ENCODE results near the gene IZUMO1R. TPM values are rescaled to one million over a fixed set of nuclear protein-coding genes. Genes with fewer than 3 reads are reported as not detected.

IZUMO1R gene
- total RNA-seq, 4 donors from 2014 or later, result 0.59 TPM; not detected in 3

- no peak overlapping the region for H3K4me3 ChIP-seq
- 40 to 51% methylated on average over 5 of the region's 5 CpGs for WGBS, 2 donors
- TF ChIP-seq CTCF (IDR thresholded peaks at IDR 0.05) (no peak), EP300 (IDR thresholded peaks at IDR 0.05) (no peak)
- H3K36me3 ChIP-seq, result no peaks in the 10 kb centered on the region
- no peaks in the 10 kb centered on the region for H3K27me3 ChIP-seq
- H3K4me1 ChIP-seq, result peaks cover 0 to 8% (median 0%) of the 10 kb centered on the region in 4 donors
- no peak overlapping the region for H3K27ac ChIP-seq
- no peaks in the 10 kb centered on the region for H3K9me3 ChIP-seq
- DNase-seq (ENCODE audit: low spot score in 2 of 2), result no peak
Observed at GRCh38 chr11:94310191-94310875, 6.0 kb downstream of the IZUMO1R start.

GRCh38 chr11:94312339-94312738 is 8.0 kb downstream of the IZUMO1R start:
- H3K9me3 ChIP-seq, result no peaks in the 10 kb centered on the region
- H3K27ac ChIP-seq, result no peak overlapping the region
- no peaks in the 10 kb centered on the region for H3K36me3 ChIP-seq
- H3K4me3 ChIP-seq, result no peak overlapping the region
- TF ChIP-seq POLR2A (IDR thresholded peaks at IDR 0.05) (no peak), EP300 (IDR thresholded peaks at IDR 0.05) (no peak), CTCF (IDR thresholded peaks at IDR 0.05) (no peak)
- DNase-seq (ENCODE audit: low spot score in 2 of 2), result no peak
- 79 to 89% methylated on average over 4 of the region's 4 CpGs for WGBS, 2 donors
- peaks cover 0 to 4% (median 0%) of the 10 kb centered on the region in 4 donors for H3K4me1 ChIP-seq
- H3K27me3 ChIP-seq, result no peaks in the 10 kb centered on the region

- H3K4me1 ChIP-seq, result peaks cover 0 to 4% (median 0%) of the 10 kb centered on the region in 4 donors
- WGBS, 2 donors, result 57 to 58% methylated on average over 4 of the region's 4 CpGs
- DNase-seq (ENCODE audit: low spot score in 2 of 2), result no peak
Observed at GRCh38 chr11:94314064-94314463, 9.7 kb downstream of the IZUMO1R start.

GRCh38 chr11:94315664-94316063 is 11.3 kb downstream of the IZUMO1R start:
- Histone ChIP-seq H3K27me3 (no peaks in the 10 kb centered on the region), H3K9me3 (peaks cover 0 to 5% (median 1%) of the 10 kb centered on the region in 4 donors), H3K27ac (no peak overlapping the region), H3K4me3 (no peak overlapping the region), H3K36me3 (no peaks in the 10 kb centered on the region), H3K4me1 (peaks cover 0 to 2% (median 0%) of the 10 kb centered on the region in 4 donors)
- no peak for DNase-seq (ENCODE audit: low spot score in 2 of 2)
- no peak for TF ChIP-seq CTCF (IDR thresholded peaks at IDR 0.05)
- TF ChIP-seq EP300 (IDR thresholded peaks at IDR 0.05), result no peak
- TF ChIP-seq POLR2A (IDR thresholded peaks at IDR 0.05), result no peak
- WGBS, 2 donors, result 53 to 63% methylated on average over 3 of the region's 3 CpGs

More at GRCh38 chr11:94314064-94314463, 9.7 kb downstream of the IZUMO1R start:
- Histone ChIP-seq H3K27me3 (no peaks in the 10 kb centered on the region), H3K4me3 (no peak overlapping the region), H3K36me3 (no peaks in the 10 kb centered on the region), H3K9me3 (no peaks in the 10 kb centered on the region), H3K27ac (no peak overlapping the region)
- no peak for TF ChIP-seq CTCF (IDR thresholded peaks at IDR 0.05)
- TF ChIP-seq EP300 (IDR thresholded peaks at IDR 0.05), result no peak
- TF ChIP-seq POLR2A (IDR thresholded peaks at IDR 0.05), result no peak

GRCh38 chr11:94322501-94322900 is 18.1 kb downstream of the IZUMO1R start:
- DNase-seq (ENCODE audit: low spot score in 2 of 2), result no peak
- H3K4me3 ChIP-seq, result no peak overlapping the region
- H3K27me3 ChIP-seq, result no peaks in the 10 kb centered on the region
- no peaks in the 10 kb centered on the region for H3K36me3 ChIP-seq
- H3K4me1 ChIP-seq, result no peaks in the 10 kb centered on the region
- no peak for TF ChIP-seq CTCF (IDR thresholded peaks at IDR 0.05)
- no peak for TF ChIP-seq EP300 (IDR thresholded peaks at IDR 0.05)
- TF ChIP-seq POLR2A (IDR thresholded peaks at IDR 0.05), result no peak
- H3K27ac ChIP-seq, result no peak overlapping the region
- WGBS, 2 donors, result 73 to 79% methylated on average over 3 of the region's 3 CpGs
- H3K9me3 ChIP-seq, result peaks cover 0 to 18% (median 3%) of the 10 kb centered on the region in 4 donors
